GM23248 (cell line): ENCODE measurements around the gene TCAIM. TPM values are rescaled to one million over a fixed set of nuclear protein-coding genes. Genes with fewer than 3 reads are reported as not detected.
A peak's percentile ranks its signal among the peaks of the same experiment; 100 is the strongest.

Experiments used
- DNase-seq: peaks from one replicate; pipeline ENCODE4 v3.0.0-alpha.2; 2015
- H2AFZ ChIP-seq: fragments of 200-600 bp; sonication (generic); 2 replicates; pipeline ENCODE4 v1.6.1; 2016; ENCODE audit warnings: antibody characterized with exemption
- H3F3A ChIP-seq: fragments of 200-600 bp; sonication (generic); 2 replicates; pipeline ENCODE4 v1.6.1; 2016; ENCODE audit warnings: mild to moderate bottlenecking, antibody characterized with exemption, mixed run types; ENCODE audit not compliant: insufficient read depth
- H3K27ac ChIP-seq: fragments of 200-600 bp; sonication (generic); 2 replicates; pipeline ENCODE4 v1.5.1; 2016; ENCODE audit warnings: mild to moderate bottlenecking
- H3K27me3 ChIP-seq: fragments of 200-600 bp; sonication (generic); replicated peaks from 2 replicates; pipeline ENCODE4 v1.6.1; 2016; ENCODE audit warnings: mild to moderate bottlenecking; ENCODE audit not compliant: insufficient read depth
- H3K36me3 ChIP-seq: fragments of 200-600 bp; sonication (generic); 2 replicates; pipeline ENCODE4 v1.6.1; 2016; ENCODE audit warnings: low read depth, mild to moderate bottlenecking
- H3K4me1 ChIP-seq: fragments of 200-600 bp; sonication (generic); 2 replicates; pipeline ENCODE4 v1.6.1; 2016; ENCODE audit warnings: mild to moderate bottlenecking; ENCODE audit not compliant: insufficient read depth
- H3K4me2 ChIP-seq: fragments of 200-600 bp; sonication (generic); one replicate; pipeline ENCODE4 v1.6.1; 2016; ENCODE audit warnings: mild to moderate bottlenecking; ENCODE audit not compliant: unreplicated experiment
- H3K4me3 ChIP-seq: fragments of 200-600 bp; sonication (generic); 2 replicates; pipeline ENCODE4 v1.5.1; 2016; ENCODE audit warnings: mild to moderate bottlenecking
- H3K79me2 ChIP-seq: fragments of 200-600 bp; sonication (generic); 2 replicates; pipeline ENCODE4 v1.6.1; 2016; ENCODE audit warnings: mild to moderate bottlenecking; ENCODE audit not compliant: insufficient read depth
- H3K9ac ChIP-seq: fragments of 200-600 bp; sonication (generic); 2 replicates; pipeline ENCODE4 v1.6.1; 2016; ENCODE audit warnings: mild to moderate bottlenecking
- H3K9me2 ChIP-seq: fragments of 200-600 bp; sonication (generic); 2 replicates; pipeline ENCODE4 v1.6.1; 2016; ENCODE audit warnings: mixed run types, mild to moderate bottlenecking, moderate library complexity; ENCODE audit not compliant: insufficient read depth
- H3K9me3 ChIP-seq: fragments of 200-600 bp; sonication (generic); one replicate; pipeline ENCODE4 v1.6.1; 2017; ENCODE audit warnings: low read depth
- H4K20me1 ChIP-seq: fragments of 200-600 bp; sonication (generic); 2 replicates; pipeline ENCODE4 v1.6.0; 2016; ENCODE audit not compliant: insufficient read depth
- EZH2 ChIP-seq: fragments of 200-600 bp; sonication (generic); IDR thresholded peaks from 2 replicates; pipeline ENCODE4 v1.6.1; 2018; ENCODE audit warnings: antibody characterized with exemption, mild to moderate bottlenecking; ENCODE audit not compliant: insufficient read depth, poor library complexity, severe bottlenecking
- EZH2phosphoT487 ChIP-seq: fragments of 200-600 bp; sonication (generic); IDR thresholded peaks from 2 replicates; pipeline ENCODE4 v1.6.1; 2018; ENCODE audit warnings: antibody characterized with exemption, moderate library complexity, mild to moderate bottlenecking, low read depth; ENCODE audit not compliant: insufficient read depth
- WGBS, 2 experiments: methylation state at CpG; one replicate each; pipeline ENCODE4 v1.1.6; 2015 to 2017; ENCODE audit warnings: low lambda C conversion rate in 2 of 2, low coverage in 1 of 2; ENCODE audit errors: missing lambda C conversion rate in 2 of 2; 5-methylcytosine and 5-hydroxymethylcytosine counted together
- in situ Hi-C: fragments of 300-500 bp; cut with MboI; formaldehyde crosslinking; loops from 2 replicates; pipeline ENCODE4 v1.15.0; 2020
- polyA plus RNA-seq: library from polyadenylated mRNA; unstranded; fragments of >200 nt; fragmentation: Nextera tagmentation; extraction: Ambion mirVana; gene quantifications from 2 replicates; pipeline ENCODE4 v1.2.1, GENCODE V29; 2016
- total RNA-seq: library from RNA; depleted of rRNA; stranded (reverse); fragments of >200 nt; shearing (Covaris generic); gene quantifications from 2 replicates; pipeline ENCODE4 v1.2.3, GENCODE V29; 2014

TCAIM gene
- total and polyA plus RNA-seq, 2 experiments from 2014 or later: 13.9 to 16.3 TPM

DNA sequence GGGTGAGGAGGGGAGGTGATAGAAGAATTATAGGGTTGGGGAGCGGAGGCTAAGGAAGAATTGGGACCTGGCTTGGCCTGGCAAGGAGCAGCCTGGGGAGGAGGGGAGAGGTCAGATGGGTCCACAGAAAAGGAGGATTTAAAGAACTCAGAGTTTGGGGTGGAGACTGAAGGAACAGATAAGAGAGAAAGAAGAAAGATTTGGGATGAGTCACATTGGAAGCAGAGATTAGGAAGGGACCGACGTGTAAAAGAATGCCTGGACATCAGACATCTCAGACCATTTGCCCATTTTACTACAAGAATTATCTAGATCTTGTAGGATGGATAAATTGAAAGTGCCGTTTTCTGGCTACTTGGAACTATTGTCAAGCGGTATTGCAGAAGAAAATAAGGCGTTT lies 10.4 kb downstream of the TCAIM start:
- Histone ChIP-seq H3K9me2 (no peaks in the 10 kb centered on the region), H3K4me1 (no peaks in the 10 kb centered on the region), H4K20me1 (no peaks in the 10 kb centered on the region), H3K27ac (no peak overlapping the region), H3K79me2 (0 out of 2 replicates have a peak, but pooled peaks cover 6% of the 10 kb centered on the region), H3K4me2 (no peak overlapping the region), H3K9me3 (no peaks in the 10 kb centered on the region), H3K9ac (no peak overlapping the region), H3K4me3 (no peak overlapping the region), H3K27me3 (no peaks in the 10 kb centered on the region), H2AFZ (no peak overlapping the region), H3K36me3 (no peaks in the 10 kb centered on the region), H3F3A (no peaks in the 10 kb centered on the region)
- in situ Hi-C loops: no loop called here
- 95 to 96% methylated on average over 6 of the region's 6 CpGs for WGBS, 2 experiments
- no peak for DNase-seq
- no peak for TF ChIP-seq EZH2

DNA sequence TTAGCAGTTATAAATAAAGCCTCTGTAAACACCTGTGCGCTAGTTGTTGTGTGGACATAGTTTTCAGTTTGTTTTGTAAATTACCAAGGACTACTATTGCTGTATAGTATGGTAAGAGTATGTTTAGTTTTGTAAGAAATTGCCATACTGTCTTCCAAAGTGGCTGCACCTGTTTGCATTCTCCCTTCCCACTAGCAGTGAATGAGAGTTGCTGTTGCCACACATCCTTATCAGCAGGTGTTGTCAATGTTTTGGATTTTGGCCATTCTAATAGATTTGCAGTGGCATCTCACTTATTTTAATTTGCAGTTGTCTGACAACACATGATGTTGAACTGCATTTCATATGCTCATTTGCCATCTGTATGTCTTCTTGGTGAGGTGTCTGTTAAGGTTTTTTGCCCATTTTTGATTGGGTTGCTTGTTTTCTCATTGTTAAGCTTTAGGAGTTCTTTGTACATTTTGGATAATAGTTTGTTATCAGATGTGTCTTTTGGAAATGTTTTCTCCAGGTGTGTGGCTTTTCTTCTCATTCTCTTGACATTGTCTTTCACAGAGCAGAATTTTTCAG lies 14.9 kb downstream of the TCAIM start:
- Histone ChIP-seq H2AFZ (no peak overlapping the region), H3K79me2 (0 out of 2 replicates have a peak, but pooled peaks cover 5% of the 10 kb centered on the region), H4K20me1 (no peaks in the 10 kb centered on the region), H3K4me1 (peaks cover 14% of the 10 kb centered on the region), H3K9me3 (no peaks in the 10 kb centered on the region), H3F3A (peaks cover 19% of the 10 kb centered on the region), H3K27me3 (no peaks in the 10 kb centered on the region), H3K9ac (no peak overlapping the region), H3K4me3 (no peak overlapping the region), H3K4me2 (no peak overlapping the region), H3K9me2 (no peaks in the 10 kb centered on the region), H3K27ac (no peak overlapping the region), H3K36me3 (no peaks in the 10 kb centered on the region)
- TF ChIP-seq EZH2: no peak
- no peak for TF ChIP-seq EZH2phosphoT487
- 96 to 100% methylated on average over 1 of the region's 1 CpG for WGBS, 2 experiments
- in situ Hi-C loops: no loop called here
- DNase-seq: no peak

DNA sequence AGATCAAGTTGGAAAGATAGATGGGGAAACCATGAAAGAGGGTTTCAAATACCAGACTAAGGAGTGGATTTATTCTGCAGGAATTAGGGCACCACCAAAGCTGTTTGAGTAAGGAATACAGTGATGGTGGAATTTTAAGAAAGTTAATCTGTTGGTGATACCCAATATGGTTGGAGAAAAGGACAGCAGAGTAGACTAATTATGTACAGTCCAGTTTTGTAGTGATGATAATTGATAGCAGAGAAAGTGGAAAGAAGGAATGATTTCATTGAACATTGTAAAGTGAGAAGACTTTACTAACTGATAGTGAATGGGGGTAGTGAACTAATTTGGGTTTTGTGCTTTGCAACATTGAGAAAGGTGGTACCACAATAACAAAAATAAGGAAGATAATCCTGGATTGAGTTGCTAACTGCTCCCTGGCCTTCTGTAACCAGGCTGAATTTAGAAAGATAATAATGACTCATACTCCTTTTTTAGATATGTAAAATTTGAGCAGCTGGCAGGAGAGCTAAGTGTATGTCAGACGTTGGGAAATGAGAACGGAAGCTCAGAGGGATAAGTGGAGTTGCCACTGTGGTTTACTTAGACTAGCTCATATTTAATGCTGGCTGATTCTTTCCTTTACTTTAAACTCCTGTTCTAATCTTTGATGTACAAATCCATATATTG lies 16.9 kb downstream of the TCAIM start:
- Histone ChIP-seq H3K4me1 (peaks cover 14% of the 10 kb centered on the region), H2AFZ (no peak overlapping the region), H3K79me2 (0 out of 2 replicates have a peak, but pooled peaks cover 5% of the 10 kb centered on the region), H3K9me2 (no peaks in the 10 kb centered on the region), H3K9ac (no peak overlapping the region), H3K27me3 (no peaks in the 10 kb centered on the region), H3K4me2 (no peak overlapping the region), H3K36me3 (no peaks in the 10 kb centered on the region), H3K4me3 (no peak overlapping the region), H3F3A (peaks cover 19% of the 10 kb centered on the region), H3K27ac (peak overlapping the region; percentile 43), H4K20me1 (no peaks in the 10 kb centered on the region), H3K9me3 (no peaks in the 10 kb centered on the region)
- TF ChIP-seq EZH2phosphoT487 (no peak), EZH2 (no peak)
- WGBS, 2 experiments: 6 to 13% methylated on average over 2 of the region's 2 CpGs
- peak; percentile 91 for DNase-seq
- in situ Hi-C loops: no loop called here

DNA sequence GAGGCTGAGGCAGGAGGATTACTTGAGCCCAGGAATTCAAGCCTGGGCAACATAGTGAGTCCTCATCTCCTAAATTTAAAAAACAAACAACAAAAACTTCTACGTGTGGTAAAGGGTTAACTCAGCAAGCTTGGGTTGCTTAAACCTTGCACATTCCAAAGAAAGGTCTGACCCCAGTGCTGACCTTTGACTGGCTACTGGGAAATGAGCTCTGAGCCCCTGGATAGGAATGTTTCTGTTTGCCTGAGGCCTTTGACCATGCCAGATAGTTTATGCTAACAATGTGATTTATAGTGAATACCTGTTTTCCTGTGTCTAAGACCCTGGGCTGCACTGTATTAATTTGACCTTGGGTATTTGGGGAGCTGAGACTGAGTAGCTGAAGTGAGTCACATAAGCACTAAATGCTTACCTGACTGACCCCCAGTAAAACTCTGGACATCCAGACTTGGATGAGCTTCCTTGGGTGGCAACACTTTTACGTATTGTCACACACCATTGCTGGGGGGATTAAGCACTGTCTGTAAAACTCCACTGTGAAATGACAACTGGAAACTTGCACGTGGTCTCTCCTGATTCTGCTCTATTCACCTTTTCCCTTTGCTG lies 20.7 kb downstream of the TCAIM start:
- H3K27ac ChIP-seq: no peak overlapping the region
- no peaks in the 10 kb centered on the region for H3K9me2 ChIP-seq
- TF ChIP-seq EZH2phosphoT487 (no peak), EZH2 (no peak)
- H3K27me3 ChIP-seq: no peaks in the 10 kb centered on the region
- WGBS, 2 experiments: 75 to 82% methylated on average over 3 of the region's 3 CpGs
- H3K4me3 ChIP-seq: no peak overlapping the region
- no peak overlapping the region for H2AFZ ChIP-seq
- no peaks in the 10 kb centered on the region for H3K9me3 ChIP-seq
- no peak overlapping the region for H3K9ac ChIP-seq
- in situ Hi-C loops: no loop called here
- no peak for DNase-seq
- H3K4me1 ChIP-seq: peaks cover 14% of the 10 kb centered on the region
- no peaks in the 10 kb centered on the region for H4K20me1 ChIP-seq
- H3F3A ChIP-seq: peaks cover 19% of the 10 kb centered on the region
- H3K36me3 ChIP-seq: no peaks in the 10 kb centered on the region
- no peak overlapping the region for H3K4me2 ChIP-seq
- H3K79me2 ChIP-seq: 0 out of 2 replicates have a peak, but pooled peaks cover 5% of the 10 kb centered on the region
